Measurements from ENCODE around the gene PKD2L1. TPM values are rescaled to one million over a fixed set of nuclear protein-coding genes. Genes with fewer than 3 reads are reported as not detected.

Gene PKD2L1
- total and polyA plus RNA-seq, 2 of the 8 experiments (the other 6 are each of a cell fraction or from before 2014, with no cell fraction given) = 0.20 to 0.33 TPM

GRCh38 chr10:100353770-100354485 is 23.9 kb upstream of the PKD2L1 start:
- Histone ChIP-seq H3K9ac (replicated peaks in 1 of 4; ENCODE audit: extremely low read depth in 1 of 4, low read depth in 3 of 4, low read length in 3 of 4) (no peak overlapping the region), H3K4me1 (replicated peaks in 1 of 4; ENCODE audit: control insufficient read depth in 3 of 4, insufficient read depth in 4 of 4, low read length in 3 of 4) (peaks cover 9 to 18% (median 14%) of the 10 kb centered on the region in 4 experiments), H3K14ac (ENCODE audit: insufficient read length) (no peak overlapping the region), H2BK120ac (replicated peaks; ENCODE audit: low read depth, low read length) (no peak overlapping the region), H2BK12ac (ENCODE audit: low read depth, low read length) (no peak overlapping the region), H3K9me3 (ENCODE audit: insufficient read depth in 2 of 2, low read depth in 1 of 2, low read length in 1 of 2) (no peaks in the 10 kb centered on the region), H3K36me3 (ENCODE audit: control insufficient read depth in 2 of 4, insufficient read depth in 4 of 4, low read length in 3 of 4) (peaks cover 65 to 99% (median 91%) of the 10 kb centered on the region in 4 experiments), H3K79me2 (ENCODE audit: control insufficient read depth in 1 of 2, insufficient read depth in 2 of 2, low read length in 2 of 2) (peaks cover 13 to 70% of the 10 kb centered on the region in 2 experiments), H3K4ac (replicated peaks; ENCODE audit: insufficient read length, low read depth, low read length) (no peak overlapping the region), H3K4me2 (ENCODE audit: insufficient read depth in 1 of 2, low read depth in 2 of 2, low read length in 2 of 2) (no peak overlapping the region), H4K20me1 (replicated peaks in 1 of 2; ENCODE audit: control insufficient read depth in 1 of 2, insufficient read depth in 2 of 2, low read length in 2 of 2) (peaks cover 22 to 59% of the 10 kb centered on the region in 2 experiments), H2BK15ac (ENCODE audit: low read length) (no peak overlapping the region), H4K91ac (replicated peaks; ENCODE audit: insufficient read length, low read length) (no peak overlapping the region), H4K5ac (ENCODE audit: insufficient read length, low read depth, low read length) (no peak overlapping the region), H3K56ac (replicated peaks; ENCODE audit: insufficient read length, low read depth, low read length) (no peak overlapping the region), H2AK5ac (ENCODE audit: low read depth, low read length) (no peak overlapping the region), H3K27me3 (replicated peaks in 1 of 4; ENCODE audit: control insufficient read depth in 3 of 4, extremely low read depth in 1 of 4, insufficient read depth in 3 of 4, low read length in 3 of 4) (no peaks in the 10 kb centered on the region), H3K79me1 (ENCODE audit: low read depth, low read length) (peaks cover 16% of the 10 kb centered on the region), H3K27ac (ENCODE audit: low read depth, low read length) (no peak overlapping the region; the same call in 1 of the 2 replicates), H4K8ac (ENCODE audit: extremely low read depth, insufficient read depth, low read length) (no peak overlapping the region), H2AFZ (ENCODE audit: low read length) (no peak overlapping the region), H2BK20ac (ENCODE audit: low read length) (no peak overlapping the region), H2BK5ac (ENCODE audit: low read depth, low read length) (no peak overlapping the region), H3K18ac (ENCODE audit: extremely low read depth, low read length) (no peak overlapping the region), H3K23ac (ENCODE audit: insufficient read length) (no peak overlapping the region), H3K23me2 (ENCODE audit: low read depth, low read length) (peaks cover 6% of the 10 kb centered on the region; the same call in 1 of the 2 replicates), H3K4me3 (ENCODE audit: extremely low read depth in 1 of 4, insufficient read depth in 2 of 4, low read depth in 3 of 4, low read length in 4 of 4) (no peak overlapping the region)
- TF ChIP-seq POLR2A (IDR thresholded peaks at IDR 0.05; ENCODE audit: control extremely low read depth in 1 of 2, low read depth in 2 of 2, low read length in 2 of 2) = peak in 1 of 2 experiments; percentile 37; a peak in 1 of 3 replicates
- no peak for TF ChIP-seq SP1 (IDR thresholded peaks at IDR 0.05; ENCODE audit: low read depth, low read length)
- DNase-seq (ENCODE audit: low read depth in 1 of 2, low spot score in 2 of 2) (no peak), FAIRE-seq (no peak)
- CTCF ChIA-PET (ENCODE audit: partially characterized antibody) = interaction anchor here (0.6 to 5.4 kb wide), 10 partner anchors 12 to 155 kb away, joined by 3 to 31 read pairs (median 5); no protein-coding TSS in a partner anchor
- WGBS, 2 experiments (ENCODE audit: extremely low coverage in 1 of 2, insufficient coverage in 1 of 2, insufficient read length in 1 of 2, insufficient replicate concordance in 2 of 2, low coverage in 1 of 2, low lambda C conversion rate in 2 of 2, missing lambda C conversion rate in 1 of 2) = 94% methylated on average over 6 of the region's 6 CpGs; no CpG with 5 or more reads in 1 of the 2 experiments
- POLR2A ChIA-PET (ENCODE audit: partially characterized antibody) = interaction anchor here (0.8 to 4.1 kb wide), 6 partner anchors 12 to 129 kb away, joined by 3 to 24 read pairs (median 4); partner anchors contain the start of gene PKD2L1

Measured in H1 (cell line).